AG04450 (cell line): ENCODE data around the gene DCAF7. TPM values are rescaled to one million over a fixed set of nuclear protein-coding genes. Genes with fewer than 3 reads are reported as not detected.

ENCODE experiments used
- CTCF ChIA-PET: fragments of 300-600, 350-600 bp; formaldehyde crosslinking; extraction: SDS; loops from one replicate; lab custom pipeline; 2022; ENCODE audit warnings: antibody characterized with exemption, inconsistent platforms; lab: Charles Lee
- POLR2A ChIA-PET: fragments of 350-600 bp; formaldehyde crosslinking; extraction: SDS; loops from one replicate; lab custom pipeline; 2021; ENCODE audit warnings: antibody characterized with exemption, inconsistent platforms; lab: Yijun Ruan, JAX
- DNase-seq: peaks from one replicate; pipeline ENCODE4 v3.0.0-alpha.2; 2011; ENCODE audit warnings: low read depth, low spot score
- H3K27ac ChIP-seq: one replicate; pipeline ENCODE4 v1.5.1; 2012; ENCODE audit warnings: low read depth, low read length, control low read depth
- H3K27me3 ChIP-seq: one replicate; pipeline ENCODE4 v1.6.0; 2012; ENCODE audit warnings: low read length; ENCODE audit not compliant: control insufficient read depth, insufficient read depth
- H3K4me3 ChIP-seq: 2 replicates; pipeline ENCODE4 v1.5.1; 2011; ENCODE audit warnings: mild to moderate bottlenecking, low read depth, low read length, control low read depth
- H3K9me3 ChIP-seq: 2 replicates; pipeline ENCODE4 v1.5.1; 2012; ENCODE audit warnings: low read length; ENCODE audit not compliant: control insufficient read depth, insufficient read depth
- CTCF ChIP-seq: IDR thresholded peaks from 2 replicates; pipeline ENCODE4 v1.5.1; 2011; ENCODE audit warnings: low read depth, low read length, control low read depth, inconsistent platforms
- polyA minus RNA-seq: library from RNA; depleted of rRNA, polyadenylated mRNA; stranded (reverse); fragments of >200 nt; gene quantifications from 2 replicates; pipeline ENCODE4 v1.2.3, GENCODE V29; 2011; rRNA and poly(A)+ RNA removed
- polyA plus RNA-seq: library from polyadenylated mRNA; depleted of rRNA; stranded (reverse); fragments of >200 nt; gene quantifications from 2 replicates; pipeline ENCODE4 v1.2.3, GENCODE V29; 2011; rRNA removed

Gene DCAF7
- polyA plus RNA-seq = 50.4 and 52.7 TPM in 2 replicates
- polyA minus RNA-seq = 85.2 and 110 TPM in 2 replicates

GRCh38 chr17:63549946-63550816 is at the start of gene DCAF7:
DCAF7 (plus strand) TSS chr17:63550477; CDS start chr17:63550678, 201 bp downstream.
- CTCF ChIA-PET = interaction anchor here (0.6 to 2.3 kb wide), 4 partner anchors 52 to 107 kb away, joined by 3 to 7 read pairs (median 5); no protein-coding TSS in a partner anchor

GRCh38 chr17:63500543-63501390 is 49.5 kb upstream of the DCAF7 start:
- no peak for TF ChIP-seq CTCF
- ChIA-PET POLR2A (no interaction called here), CTCF (no interaction called here)
- no peak for DNase-seq
- peaks cover 6% of the 10 kb centered on the region for H3K9me3 ChIP-seq
- H3K4me3 ChIP-seq = no peak overlapping the region
- peaks cover 5% of the 10 kb centered on the region for H3K27me3 ChIP-seq
- no peak overlapping the region for H3K27ac ChIP-seq

More at GRCh38 chr17:63549946-63550816, at the start of gene DCAF7:
- H3K27ac ChIP-seq = peak within 1 kb of the TSS; percentile 89
- DNase-seq = peak; percentile 100
- H3K27me3 ChIP-seq = peaks cover 4% of the 10 kb centered on the region
- POLR2A ChIA-PET = interaction anchor here (0.8 to 1.2 kb wide), 2 partner anchors 22 to 72 kb away, joined by 3 read pairs; partner anchors contain the start of gene MAP3K3
- peaks cover 4% of the 10 kb centered on the region; the same call in 1 of the 2 replicates for H3K9me3 ChIP-seq
- peak within 1 kb of the TSS; percentile 96 for H3K4me3 ChIP-seq
- no peak for TF ChIP-seq CTCF

GRCh38 chr17:63503341-63503705 is 47.0 kb upstream of the DCAF7 start:
- H3K4me3 ChIP-seq = no peak overlapping the region
- H3K9me3 ChIP-seq = peaks cover 6% of the 10 kb centered on the region; the same call in 1 of the 2 replicates
- no peak overlapping the region for H3K27ac ChIP-seq
- no peak for DNase-seq
- no peak for TF ChIP-seq CTCF
- peaks cover 8% of the 10 kb centered on the region for H3K27me3 ChIP-seq
- ChIA-PET POLR2A (interaction anchor here (0.6 to 0.8 kb wide), 2 partner anchors 43 to 119 kb away, joined by 3 to 4 read pairs; partner anchors contain the start of gene MAP3K3), CTCF (interaction anchor here (2.2 to 2.6 kb wide), 2 partner anchors 24 to 109 kb away, joined by 7 to 8 read pairs; no protein-coding TSS in a partner anchor)

GRCh38 chr17:63504261-63504660 is 46.0 kb upstream of the DCAF7 start:
- CTCF ChIA-PET = interaction anchor here (2.6 kb wide), 1 partner anchor 108 kb away, joined by 8 read pairs; no protein-coding TSS in a partner anchor
- no peak for DNase-seq
- Histone ChIP-seq H3K27me3 (peaks cover 8% of the 10 kb centered on the region), H3K4me3 (no peak overlapping the region), H3K27ac (no peak overlapping the region), H3K9me3 (peaks cover 9% of the 10 kb centered on the region)
- TF ChIP-seq CTCF = no peak
- POLR2A ChIA-PET = no interaction called here
